Fibroblast of skin of right quadriceps (primary cell): ENCODE results near the gene PRRG4.
"Not testable (repeated sequence)": the region's sequence is repeated elsewhere in the genome, so short reads cannot be mapped to it uniquely, and the experiment has no call there.

Experiments
- DNase-seq: peaks from one replicate; pipeline ENCODE4 v3.0.0-alpha.2; 2013

Gene PRRG4

GRCh38 chr11:32887707-32888383, 58.1 kb downstream of the PRRG4 start:
- not testable (repeated sequence) for DNase-seq

DNA sequence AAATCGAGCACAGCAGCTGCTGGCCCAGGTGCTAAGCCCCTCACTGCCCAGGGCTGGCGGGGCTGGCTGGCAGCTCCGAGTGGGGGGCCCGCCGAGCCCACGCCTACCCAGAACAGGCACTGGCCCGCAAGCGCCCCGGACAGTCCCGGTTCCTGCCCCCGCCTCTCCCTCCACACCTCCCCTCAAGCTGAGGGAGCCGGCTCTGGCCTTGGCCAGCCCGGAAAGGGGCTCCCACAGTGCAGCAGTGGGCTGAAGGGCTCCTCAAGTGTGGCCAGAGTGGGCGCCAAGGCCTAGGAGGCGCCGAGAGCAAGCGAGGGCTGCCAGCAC, 58.6 kb downstream of the PRRG4 start:
- DNase-seq, result not testable (repeated sequence)

DNA sequence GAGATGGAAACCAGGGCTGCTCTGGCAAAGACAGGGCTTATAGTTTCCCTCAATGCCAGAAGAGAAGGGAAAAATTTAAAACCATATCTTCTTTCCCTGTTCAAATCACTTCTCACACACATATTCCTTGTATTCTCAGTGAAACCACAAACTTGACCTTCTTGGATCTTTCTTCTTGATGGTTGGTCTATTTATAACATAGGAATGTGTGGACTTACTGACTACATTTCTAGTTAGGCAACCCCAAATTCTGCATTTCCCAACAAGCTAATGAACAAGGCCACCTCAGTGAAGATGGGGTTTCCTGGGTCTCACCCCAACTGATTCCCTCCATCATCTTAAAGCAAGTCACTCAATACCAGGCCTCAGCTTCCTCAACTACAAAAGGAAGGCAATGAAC, 59.1 kb downstream of the PRRG4 start:
- DNase-seq, result peak; percentile 55

GRCh38 chr11:32890843-32891656, 61.3 kb downstream of the PRRG4 start:
- DNase-seq, result no peak

DNA sequence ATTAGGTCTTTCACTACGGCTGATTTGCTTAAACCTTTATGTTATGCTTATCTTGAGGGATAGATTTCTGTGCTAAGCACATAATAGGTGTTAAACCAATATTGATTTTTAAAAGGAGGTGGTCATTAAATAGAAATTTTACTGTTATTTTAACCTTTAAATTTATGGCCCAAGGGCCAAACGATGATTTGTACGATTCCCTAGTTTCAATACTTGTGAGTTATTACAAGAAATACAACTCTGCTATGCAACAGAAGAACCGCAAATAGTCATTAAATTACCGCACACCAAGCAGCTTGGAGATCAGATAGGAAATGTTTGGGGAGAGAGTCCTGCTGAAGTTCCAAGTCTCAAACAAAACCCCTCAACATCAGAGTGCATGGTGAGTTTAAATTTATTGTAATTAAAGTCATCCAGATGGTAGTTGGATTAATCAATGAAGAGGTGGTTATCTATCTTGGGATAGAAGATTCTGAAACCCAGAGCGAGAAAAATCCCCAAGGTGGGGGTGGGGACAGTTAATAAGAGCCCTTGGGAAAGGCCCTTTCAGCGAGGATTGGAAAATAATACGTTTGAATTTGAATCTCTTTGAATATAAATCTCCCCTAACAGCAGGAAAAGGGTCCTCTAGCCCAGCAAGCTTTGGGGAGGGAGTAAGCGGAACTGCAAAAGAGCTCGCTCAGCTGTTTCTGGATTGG, 62.1 kb downstream of the PRRG4 start:
- DNase-seq, result peak; percentile 29

GRCh38 chr11:32892355-32893092, 62.8 kb downstream of the PRRG4 start, which contains the start of gene QSER1:
TSS of gene QSER1 (plus strand) at chr11:32892811. CDS start at chr11:32893126, 315 bp downstream.
- DNase-seq, result peak; percentile 68

GRCh38 chr11:32893093-32893342, 63.3 kb downstream of the PRRG4 start:
- no peak for DNase-seq

GRCh38 chr11:32893343-32894148, 63.8 kb downstream of the PRRG4 start:
- DNase-seq, result peak; percentile 44

DNA sequence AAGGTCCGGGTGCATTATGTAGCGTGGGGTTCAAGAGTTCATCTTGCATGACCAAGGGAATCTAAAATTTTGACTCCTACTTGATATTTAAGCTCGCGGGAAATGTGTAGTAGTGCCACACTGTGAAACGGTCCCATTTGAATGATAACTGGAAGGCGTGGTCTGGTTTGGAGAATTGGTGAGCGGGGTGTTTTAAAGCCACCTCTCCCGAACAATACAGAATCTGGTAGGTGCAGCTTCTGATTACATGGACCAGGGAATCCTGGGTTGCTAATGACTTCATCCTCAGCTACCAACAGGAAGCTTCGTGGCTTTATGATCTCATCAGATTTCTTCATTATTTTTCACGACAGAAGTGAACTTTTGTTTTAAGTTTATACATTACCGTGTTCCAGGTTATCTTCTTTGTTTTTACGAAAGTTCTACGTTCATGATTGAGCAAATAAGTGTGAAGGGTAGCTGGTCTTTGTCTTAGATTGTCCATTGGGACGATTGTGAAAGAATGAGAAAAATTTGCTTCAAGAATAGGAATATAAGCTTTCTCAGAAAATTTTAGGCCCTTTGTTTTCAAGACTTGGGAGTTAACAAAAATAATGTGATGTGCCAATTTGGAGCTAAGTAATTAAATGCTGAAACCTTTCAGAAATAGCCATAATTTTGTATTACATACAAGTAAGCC, 64.6 kb downstream of the PRRG4 start:
- peak; percentile 84 for DNase-seq

DNA sequence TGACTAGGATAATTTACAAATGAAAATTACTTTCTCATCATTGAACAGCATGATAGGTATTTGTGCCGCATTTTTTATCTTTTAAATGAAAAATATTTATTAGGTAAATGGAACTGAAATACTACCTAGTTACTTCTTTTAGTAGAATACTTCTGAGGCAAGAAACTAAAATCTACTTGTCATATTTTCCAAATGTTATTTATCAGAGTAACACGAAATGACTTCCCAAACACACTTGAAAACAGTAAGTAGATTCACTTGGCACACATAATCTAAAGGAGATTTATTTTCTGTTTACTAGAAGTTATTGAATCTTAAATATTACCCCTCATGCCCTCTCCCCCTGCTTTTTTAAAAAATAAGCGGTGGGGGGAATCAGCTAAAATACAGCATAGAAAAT, 65.2 kb downstream of the PRRG4 start:
- DNase-seq, result no peak

DNA sequence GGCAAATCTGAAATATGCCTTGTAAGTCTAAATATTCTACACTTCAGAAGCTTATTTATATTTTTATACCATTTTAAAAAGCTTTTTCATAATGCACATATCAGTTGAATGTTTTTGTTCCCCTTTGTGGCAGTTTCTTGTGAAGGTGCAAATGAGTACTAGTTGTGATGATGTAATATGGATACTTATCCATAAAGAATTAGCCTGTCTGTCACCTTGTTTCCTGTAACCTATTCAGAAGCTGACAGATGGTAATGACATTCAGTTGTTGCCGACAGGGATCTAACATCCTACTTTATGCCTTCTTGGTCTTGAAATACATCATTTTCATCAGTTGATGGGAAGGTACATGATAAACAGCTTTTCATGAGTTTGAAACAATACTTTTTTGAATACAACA, 65.7 kb downstream of the PRRG4 start:
- no peak for DNase-seq

DNA sequence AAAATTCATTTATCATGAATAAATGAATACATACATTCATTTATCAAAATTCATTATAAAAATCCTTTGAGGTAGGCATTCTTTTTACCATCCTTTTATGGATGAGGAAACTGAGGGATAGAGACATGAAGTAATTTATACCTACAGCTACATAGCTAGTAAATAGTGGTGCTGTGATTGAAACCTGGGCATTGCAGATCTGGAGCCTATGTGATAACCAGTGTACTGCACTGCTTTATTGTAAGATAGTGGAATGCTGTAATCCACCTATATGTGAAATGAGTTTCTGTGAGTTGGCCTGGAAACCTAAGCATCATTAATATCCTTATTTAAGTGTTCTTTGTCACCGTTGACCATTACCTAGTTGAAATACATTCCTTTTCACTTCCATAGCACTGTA, 67.4 kb downstream of the PRRG4 start:
- DNase-seq, result no peak

DNA sequence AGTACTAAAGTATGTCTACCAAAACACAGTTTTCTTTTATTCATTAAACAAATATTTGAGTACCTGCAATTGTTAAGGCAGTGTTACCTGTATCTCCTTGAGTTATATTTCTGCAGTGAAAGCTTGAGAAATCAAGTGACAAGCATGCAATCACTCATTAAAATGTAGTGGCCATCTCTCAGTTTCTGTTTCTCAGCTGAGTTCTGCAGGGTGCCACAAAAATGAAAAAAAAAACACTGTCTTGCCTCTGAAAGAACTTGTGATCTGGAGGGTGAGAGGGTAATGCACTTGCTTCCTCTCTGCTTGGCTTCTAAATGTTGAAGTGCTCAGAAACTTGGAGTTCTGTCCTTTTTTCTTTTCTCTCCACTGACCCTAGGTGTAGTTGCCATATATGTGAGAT, 69.7 kb downstream of the PRRG4 start:
- no peak for DNase-seq

- no peak for DNase-seq
These were observed 72.5 kb downstream of the PRRG4 start for GRCh38 chr11:32902089-32902665.

GRCh38 chr11:32905028-32905667, 75.4 kb downstream of the PRRG4 start:
- DNase-seq, result peak; percentile 3
